ENCODE results near the gene TOMM34.

Gene TOMM34

DNA sequence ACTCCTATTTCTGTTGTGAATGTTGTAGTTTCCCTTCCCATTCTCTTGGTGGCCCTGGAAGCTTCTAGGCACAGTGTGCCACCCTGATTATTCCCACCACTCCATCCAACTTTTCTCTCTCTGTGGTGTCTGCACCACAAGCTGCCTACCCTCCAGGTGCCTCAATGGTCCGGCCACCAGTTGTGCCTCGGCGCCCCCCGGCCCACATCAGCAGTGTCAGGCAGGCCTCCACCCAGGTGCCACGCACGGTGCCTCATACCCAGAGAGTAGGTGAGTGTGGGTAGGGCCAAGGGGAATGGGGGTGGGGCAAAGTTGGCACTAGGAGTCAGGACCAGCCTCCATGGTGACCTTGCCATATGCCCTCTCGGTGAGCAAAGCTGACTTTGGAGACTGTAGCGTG is 27.3 kb downstream of the TOMM34 start:
- Histone ChIP-seq H3K4me3 (no peak overlapping the region), H3K27me3 (ENCODE audit: low read depth) (no peaks in the 10 kb centered on the region), H3K4me1 (no peaks in the 10 kb centered on the region), H3K36me3 (replicated peaks) (peaks cover 47% of the 10 kb centered on the region), H3K9me3 (no peaks in the 10 kb centered on the region)
- no peak for DNase-seq (ENCODE audit: low spot score in 2 of 2)
- in situ Hi-C loops (cut with MboI; ENCODE audit: low sequenced_read_pairs) = no loop called here

DNA sequence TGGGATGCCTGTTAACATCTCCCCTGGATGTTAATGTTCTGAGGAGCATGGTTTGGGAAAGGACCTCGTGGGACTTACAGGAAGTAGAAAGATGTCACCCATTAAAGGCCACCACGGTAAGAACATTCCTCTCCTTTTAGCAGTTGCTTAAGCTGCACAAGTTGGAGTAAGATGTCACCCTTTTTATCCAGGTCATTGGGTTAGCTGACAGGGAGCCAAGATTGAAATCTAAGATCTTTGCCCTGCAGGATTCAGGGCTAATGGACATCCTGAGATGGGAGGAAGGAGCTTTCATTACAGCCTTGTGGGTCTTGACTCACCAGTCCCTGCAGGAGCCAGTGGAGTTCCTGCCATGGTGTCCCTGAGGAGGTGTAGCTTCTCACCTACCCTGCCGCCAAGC is 28.3 kb downstream of the TOMM34 start:
- Histone ChIP-seq H3K36me3 (replicated peaks) (peaks cover 42% of the 10 kb centered on the region), H3K4me1 (no peaks in the 10 kb centered on the region), H3K9me3 (no peaks in the 10 kb centered on the region), H3K4me3 (no peak overlapping the region), H3K27me3 (ENCODE audit: low read depth) (no peaks in the 10 kb centered on the region)
- DNase-seq (ENCODE audit: low spot score in 2 of 2) = no peak
- in situ Hi-C loops (cut with MboI; ENCODE audit: low sequenced_read_pairs) = no loop called here

DNA sequence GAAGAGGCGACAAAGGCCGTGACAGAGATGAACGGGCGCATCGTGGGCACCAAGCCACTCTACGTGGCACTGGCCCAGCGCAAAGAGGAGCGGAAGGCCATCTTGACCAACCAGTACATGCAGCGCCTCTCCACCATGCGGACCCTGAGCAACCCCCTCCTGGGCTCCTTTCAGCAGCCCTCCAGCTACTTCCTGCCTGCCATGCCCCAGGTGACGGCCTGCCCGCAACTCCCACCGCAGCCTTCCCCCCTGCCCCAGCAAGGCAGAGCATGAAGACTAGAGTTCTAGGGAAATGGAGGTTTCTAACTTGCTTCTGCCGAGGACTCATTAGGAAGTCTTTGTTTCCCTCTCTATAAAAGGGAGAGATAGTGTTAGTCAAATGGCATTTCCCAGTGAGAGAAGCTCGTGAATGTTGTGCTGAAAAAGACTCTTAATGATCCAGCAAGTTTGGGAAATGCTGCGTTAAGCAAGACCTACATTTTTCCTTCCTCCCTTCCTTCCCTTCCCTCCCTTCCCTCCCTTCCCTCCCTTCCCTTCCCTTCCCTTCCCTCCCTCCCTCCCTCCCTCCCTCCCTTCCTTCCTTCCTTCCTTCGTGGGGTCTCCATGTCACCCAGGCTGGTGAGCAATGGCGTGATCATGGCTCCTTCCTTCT is 29.6 kb downstream of the TOMM34 start:
- H3K36me3 ChIP-seq (replicated peaks) = peaks cover 35% of the 10 kb centered on the region

DNA sequence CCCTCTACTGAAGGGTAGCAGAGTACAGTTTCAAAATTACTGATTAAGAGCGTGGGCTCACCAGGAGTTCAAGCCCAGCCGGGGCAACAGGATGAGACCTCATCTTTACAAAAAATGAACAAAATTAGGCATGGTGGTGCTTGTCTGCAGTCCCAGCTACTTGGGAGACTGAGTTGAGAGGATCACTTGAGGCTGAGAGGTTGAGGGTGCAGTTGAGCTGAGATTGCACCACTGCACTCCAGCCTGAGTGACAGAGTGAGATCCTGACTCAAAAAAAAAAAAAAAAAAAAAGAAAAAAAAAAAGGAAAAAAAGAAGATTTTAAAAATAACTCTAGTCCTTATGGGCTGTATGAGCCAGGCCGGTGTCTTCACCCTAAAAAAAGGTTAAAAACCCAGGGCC is 31.6 kb downstream of the TOMM34 start:
- no peaks in the 10 kb centered on the region for H3K4me1 ChIP-seq
- DNase-seq (ENCODE audit: low spot score in 2 of 2) = no peak

More for the DNA sequence above, 29.6 kb downstream of the TOMM34 start:
- Histone ChIP-seq H3K4me1 (no peaks in the 10 kb centered on the region), H3K9me3 (no peaks in the 10 kb centered on the region), H3K4me3 (no peak overlapping the region), H3K27me3 (ENCODE audit: low read depth) (no peaks in the 10 kb centered on the region)
- no peak for DNase-seq (ENCODE audit: low spot score in 2 of 2)
- in situ Hi-C loops (cut with MboI; ENCODE audit: low sequenced_read_pairs) = no loop called here

DNA sequence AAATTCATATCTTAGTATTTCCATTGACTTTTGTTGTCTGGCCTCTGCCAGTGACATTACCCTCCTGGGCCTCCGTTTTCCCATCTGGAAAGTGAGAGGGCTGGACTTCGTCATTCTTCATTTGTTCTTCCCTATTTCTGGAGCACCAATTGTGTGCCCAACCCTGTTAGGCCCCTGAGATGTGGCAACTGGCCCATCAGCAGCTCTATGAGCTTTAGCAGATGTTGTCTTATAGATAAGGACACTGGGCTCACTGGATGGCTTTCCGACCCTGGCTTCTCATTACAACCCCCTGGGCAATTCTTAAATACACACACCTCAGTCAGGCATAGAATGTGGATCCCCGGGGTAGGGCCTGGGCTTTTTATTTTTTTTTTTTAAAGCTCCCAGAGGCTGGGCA is 35.7 kb downstream of the TOMM34 start:
- in situ Hi-C loops (cut with MboI; ENCODE audit: low sequenced_read_pairs) = no loop called here
- Histone ChIP-seq H3K4me3 (no peak overlapping the region), H3K27me3 (ENCODE audit: low read depth) (no peaks in the 10 kb centered on the region), H3K9me3 (no peaks in the 10 kb centered on the region), H3K4me1 (no peaks in the 10 kb centered on the region), H3K36me3 (replicated peaks) (peaks cover 26% of the 10 kb centered on the region)
- DNase-seq (ENCODE audit: low spot score in 2 of 2) = no peak

More for the DNA sequence above, 31.6 kb downstream of the TOMM34 start:
- Histone ChIP-seq H3K27me3 (ENCODE audit: low read depth) (no peaks in the 10 kb centered on the region), H3K4me3 (no peak overlapping the region), H3K9me3 (no peaks in the 10 kb centered on the region), H3K36me3 (replicated peaks) (peaks cover 33% of the 10 kb centered on the region)
- in situ Hi-C loops (cut with MboI; ENCODE audit: low sequenced_read_pairs) = no loop called here

DNA sequence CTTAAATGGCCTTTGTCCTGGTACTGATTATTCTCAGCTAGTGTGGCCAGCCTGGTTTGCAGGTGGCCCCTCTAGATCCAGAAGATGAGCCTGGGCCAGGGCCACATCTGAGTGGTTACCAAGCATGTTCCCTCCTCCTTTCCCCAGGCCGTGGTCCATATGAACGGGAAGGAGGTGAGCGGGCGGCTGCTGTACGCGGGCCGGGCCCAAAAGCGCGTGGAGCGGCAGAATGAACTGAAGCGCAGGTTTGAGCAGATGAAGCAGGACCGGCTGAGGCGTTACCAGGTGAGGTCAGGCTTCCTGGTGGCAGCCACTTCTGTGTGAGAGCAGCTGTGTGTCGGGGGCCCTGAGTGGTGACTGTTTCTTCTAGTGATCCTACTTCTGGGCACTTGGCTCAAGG is 38.8 kb downstream of the TOMM34 start:
- no peaks in the 10 kb centered on the region for H3K4me1 ChIP-seq
- H3K9me3 ChIP-seq = no peaks in the 10 kb centered on the region
- in situ Hi-C loops (cut with MboI; ENCODE audit: low sequenced_read_pairs) = no loop called here
- H3K36me3 ChIP-seq (replicated peaks) = peaks cover 41% of the 10 kb centered on the region
- H3K4me3 ChIP-seq = no peak overlapping the region
- DNase-seq (ENCODE audit: low spot score in 2 of 2) = no peak
- no peaks in the 10 kb centered on the region for H3K27me3 ChIP-seq (ENCODE audit: low read depth)

DNA sequence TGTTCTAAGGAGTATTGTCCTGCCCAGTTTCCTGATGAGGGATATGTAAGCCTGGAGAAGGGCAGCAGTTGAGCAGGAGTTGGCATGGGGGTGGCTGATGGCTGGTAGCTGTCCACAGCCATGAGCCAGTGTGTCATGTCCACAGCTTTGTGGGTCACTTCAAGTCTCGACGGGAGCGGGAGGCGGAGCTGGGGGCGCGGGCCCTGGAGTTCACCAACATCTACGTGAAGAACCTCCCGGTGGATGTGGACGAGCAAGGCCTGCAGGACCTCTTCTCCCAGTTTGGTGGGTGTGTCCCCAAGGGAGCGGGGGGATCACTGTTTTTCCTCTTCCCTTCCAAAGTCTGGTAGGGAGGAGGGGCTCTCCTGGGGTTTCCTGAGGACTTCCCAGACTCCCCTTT is 41.4 kb downstream of the TOMM34 start:
- in situ Hi-C loops (cut with MboI; ENCODE audit: low sequenced_read_pairs) = no loop called here
- Histone ChIP-seq H3K9me3 (no peaks in the 10 kb centered on the region), H3K27me3 (ENCODE audit: low read depth) (no peaks in the 10 kb centered on the region), H3K4me3 (no peak overlapping the region), H3K36me3 (replicated peaks) (peaks cover 45% of the 10 kb centered on the region), H3K4me1 (no peaks in the 10 kb centered on the region)
- DNase-seq (ENCODE audit: low spot score in 2 of 2) = no peak

DNA sequence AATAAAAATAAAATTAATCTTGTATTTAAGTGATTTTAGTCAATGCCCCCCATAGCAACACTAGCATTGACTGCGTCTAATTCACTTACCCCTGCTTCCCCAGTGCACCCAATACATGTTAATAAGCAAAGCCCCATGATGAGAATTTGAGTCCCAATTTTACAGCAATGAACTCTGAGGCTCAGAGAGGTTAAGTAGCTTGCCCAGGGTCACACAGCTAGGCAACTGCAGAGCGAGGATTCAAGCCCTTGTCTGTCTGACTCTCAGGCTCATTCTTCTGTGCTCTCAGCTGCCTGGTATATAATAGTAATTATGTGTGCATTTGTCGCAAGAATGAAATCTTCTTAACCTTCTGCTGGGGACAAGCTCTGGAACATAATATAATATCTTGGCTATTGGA is 41.9 kb downstream of the TOMM34 start:
- Histone ChIP-seq H3K4me3 (no peak overlapping the region), H3K36me3 (replicated peaks) (peaks cover 49% of the 10 kb centered on the region), H3K27me3 (ENCODE audit: low read depth) (no peaks in the 10 kb centered on the region), H3K4me1 (no peaks in the 10 kb centered on the region), H3K9me3 (no peaks in the 10 kb centered on the region)
- DNase-seq (ENCODE audit: low spot score in 2 of 2) = no peak
- in situ Hi-C loops (cut with MboI; ENCODE audit: low sequenced_read_pairs) = no loop called here

DNA sequence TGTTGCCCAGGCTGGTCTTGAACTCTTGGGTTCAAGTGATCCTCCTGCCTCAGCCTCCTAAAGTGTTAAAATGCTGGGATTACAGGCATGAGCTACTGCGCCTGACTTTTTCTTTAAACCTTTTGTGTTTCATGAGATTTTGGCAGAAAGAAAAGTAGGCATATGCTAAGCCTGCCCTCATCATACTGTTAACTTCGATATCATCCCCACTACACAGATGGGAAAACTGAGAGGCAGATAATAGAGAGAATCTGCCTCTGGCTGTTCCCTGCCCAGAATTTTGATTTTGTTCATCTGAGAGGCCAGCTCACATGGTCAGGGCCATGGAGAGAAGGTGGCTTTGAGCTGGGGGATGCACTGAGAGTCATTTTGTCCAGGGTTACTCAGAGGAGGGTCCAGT is 42.8 kb downstream of the TOMM34 start:
- H3K4me3 ChIP-seq = no peak overlapping the region
- no peaks in the 10 kb centered on the region for H3K27me3 ChIP-seq (ENCODE audit: low read depth)
- no peaks in the 10 kb centered on the region for H3K9me3 ChIP-seq
- DNase-seq (ENCODE audit: low spot score in 2 of 2) = no peak
- in situ Hi-C loops (cut with MboI; ENCODE audit: low sequenced_read_pairs) = no loop called here
- H3K36me3 ChIP-seq (replicated peaks) = peaks cover 51% of the 10 kb centered on the region
- H3K4me1 ChIP-seq = no peaks in the 10 kb centered on the region

DNA sequence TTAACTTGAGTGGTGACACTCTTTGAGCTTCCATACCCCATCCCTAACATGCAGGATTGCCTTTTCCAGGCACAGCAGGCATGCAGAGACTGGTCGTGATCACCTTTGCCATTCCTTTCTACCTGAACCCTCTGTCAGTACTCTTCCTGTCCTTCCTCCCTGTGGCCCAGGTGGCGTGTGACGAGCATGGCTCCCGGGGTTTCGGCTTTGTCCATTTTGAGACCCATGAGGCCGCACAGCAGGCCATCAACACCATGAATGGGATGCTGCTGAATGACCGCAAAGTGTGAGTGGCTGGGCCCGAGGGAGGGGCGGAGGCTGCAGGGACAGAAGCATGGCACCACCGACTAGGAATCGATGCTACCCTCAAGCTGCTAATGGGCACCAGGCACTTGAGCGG is 43.6 kb downstream of the TOMM34 start:
- H3K36me3 ChIP-seq (replicated peaks) = peaks cover 45% of the 10 kb centered on the region
- in situ Hi-C loops (cut with MboI; ENCODE audit: low sequenced_read_pairs) = no loop called here
- H3K4me1 ChIP-seq = no peaks in the 10 kb centered on the region
- DNase-seq (ENCODE audit: low spot score in 2 of 2) = no peak
- no peaks in the 10 kb centered on the region for H3K9me3 ChIP-seq
- H3K4me3 ChIP-seq = no peak overlapping the region
- H3K27me3 ChIP-seq (ENCODE audit: low read depth) = no peaks in the 10 kb centered on the region

DNA sequence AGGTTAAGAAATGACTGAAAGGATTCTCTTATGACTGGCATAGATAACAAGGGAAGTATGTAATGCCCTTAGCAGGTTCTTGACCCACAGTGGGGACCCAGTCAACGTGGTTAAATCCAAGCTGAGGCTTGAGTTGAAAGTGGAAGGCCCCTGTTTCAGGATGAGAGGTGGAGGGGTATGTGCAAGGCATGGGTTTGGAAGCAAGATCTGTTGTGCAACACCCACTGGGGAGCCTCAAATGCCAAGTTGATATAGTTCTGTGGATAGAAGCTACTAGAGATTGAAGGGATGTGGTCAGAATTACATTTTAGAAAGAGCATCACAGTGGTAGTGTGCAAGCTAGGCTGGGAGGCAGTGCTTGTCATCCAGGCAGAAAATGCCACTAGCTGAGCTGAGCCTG is 45.3 kb downstream of the TOMM34 start:
- Histone ChIP-seq H3K4me1 (0 out of 2 replicates have a peak, but pooled peaks cover 2% of the 10 kb centered on the region), H3K36me3 (replicated peaks) (peaks cover 43% of the 10 kb centered on the region), H3K9me3 (no peaks in the 10 kb centered on the region), H3K4me3 (no peak overlapping the region), H3K27me3 (ENCODE audit: low read depth) (no peaks in the 10 kb centered on the region)
- in situ Hi-C loops (cut with MboI; ENCODE audit: low sequenced_read_pairs) = no loop called here
- no peak for DNase-seq (ENCODE audit: low spot score in 2 of 2)

DNA sequence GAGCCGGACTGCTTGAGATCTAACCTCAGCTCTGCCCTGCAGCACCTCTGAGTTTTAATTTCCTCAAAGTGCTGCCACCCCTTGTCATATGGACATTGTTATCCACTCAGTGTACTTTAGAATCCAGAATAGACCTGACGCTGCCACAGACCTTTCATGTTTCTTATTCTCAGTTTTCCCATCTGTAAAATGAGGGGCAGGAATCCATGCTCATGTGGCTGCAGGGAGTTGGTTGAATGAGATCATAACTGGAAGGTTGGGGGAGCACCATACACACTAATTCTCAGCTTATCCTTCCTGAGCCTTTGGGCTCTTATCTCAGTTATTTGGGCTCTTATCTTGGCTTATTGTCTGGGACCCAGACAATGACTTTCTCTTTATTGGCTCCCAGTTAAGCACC is 48.0 kb downstream of the TOMM34 start:
- in situ Hi-C loops (cut with MboI; ENCODE audit: low sequenced_read_pairs) = no loop called here
- Histone ChIP-seq H3K9me3 (no peaks in the 10 kb centered on the region), H3K36me3 (replicated peaks) (peaks cover 40% of the 10 kb centered on the region), H3K27me3 (ENCODE audit: low read depth) (no peaks in the 10 kb centered on the region), H3K4me3 (no peak overlapping the region), H3K4me1 (0 out of 2 replicates have a peak, but pooled peaks cover 2% of the 10 kb centered on the region)
- no peak for DNase-seq (ENCODE audit: low spot score in 2 of 2)

DNA sequence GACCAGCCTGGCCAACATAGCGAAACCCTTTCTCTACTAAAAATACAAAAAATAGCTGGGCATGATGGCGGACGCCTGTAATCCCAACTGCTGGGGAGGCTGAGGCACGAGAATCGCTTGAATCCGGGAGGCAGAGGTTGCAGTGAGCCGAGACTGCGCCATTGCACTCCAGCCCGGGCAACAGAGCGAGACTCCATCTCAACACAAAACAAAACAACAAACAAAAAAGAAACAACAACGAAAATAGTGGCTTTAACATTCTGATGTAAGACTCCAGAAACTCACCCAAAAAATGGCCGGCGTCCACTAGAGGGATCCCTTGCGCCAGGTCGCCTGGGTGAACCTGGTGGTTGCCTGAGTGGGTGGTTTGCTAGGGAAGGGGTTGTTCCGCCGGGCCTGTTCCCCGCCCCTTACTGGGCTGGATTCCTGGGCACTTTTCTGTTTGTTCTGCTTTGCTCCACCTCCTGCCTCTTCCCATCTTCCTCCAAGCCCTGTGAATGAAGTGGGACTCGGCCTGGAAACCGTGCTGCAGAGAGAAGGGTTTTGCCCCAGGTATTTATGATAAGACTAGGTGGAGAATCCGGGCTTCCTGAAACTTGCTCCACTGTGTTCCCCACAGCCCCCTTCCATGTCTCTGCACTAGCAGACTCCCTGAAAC is 48.8 kb downstream of the TOMM34 start:
- H3K36me3 ChIP-seq (replicated peaks) = peaks cover 39% of the 10 kb centered on the region
- 0 out of 2 replicates have a peak, but pooled peaks cover 2% of the 10 kb centered on the region for H3K4me1 ChIP-seq
- in situ Hi-C loops (cut with MboI; ENCODE audit: low sequenced_read_pairs) = no loop called here
- peak; percentile 71 to 90 for DNase-seq (ENCODE audit: low spot score in 2 of 2)
- peak overlapping the region; percentile 81 for H3K4me3 ChIP-seq
- H3K9me3 ChIP-seq = no peaks in the 10 kb centered on the region
- H3K27me3 ChIP-seq (ENCODE audit: low read depth) = no peaks in the 10 kb centered on the region

DNA sequence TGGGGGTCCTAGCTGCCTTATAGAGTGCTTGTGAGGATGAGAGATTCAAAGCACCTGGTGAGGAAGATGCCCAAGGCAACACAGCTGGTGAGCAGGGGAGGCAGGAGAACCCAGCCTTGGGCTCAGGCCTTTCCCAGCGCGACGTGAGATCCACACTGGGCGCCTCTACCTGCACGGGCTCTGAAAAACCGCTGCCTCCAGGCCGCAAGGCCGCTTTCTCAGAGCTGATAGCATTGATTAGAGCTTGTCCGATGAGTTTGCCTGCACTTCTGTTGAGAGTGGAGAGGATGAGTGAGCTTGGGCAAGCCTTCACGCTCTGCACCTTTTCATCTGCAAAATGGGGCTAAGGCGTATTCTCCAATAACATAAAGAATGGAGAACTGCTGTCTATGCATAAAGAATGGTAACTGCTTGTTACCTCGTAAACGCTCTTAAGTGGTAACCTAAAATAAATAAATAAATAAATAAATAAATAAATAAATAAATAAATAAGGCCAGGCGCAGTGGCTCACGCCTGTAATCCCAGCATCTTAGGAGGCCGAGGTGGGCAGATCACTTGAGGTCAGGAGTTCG is 49.4 kb downstream of the TOMM34 start:
- in situ Hi-C loops (cut with MboI; ENCODE audit: low sequenced_read_pairs) = no loop called here
- DNase-seq (ENCODE audit: low spot score in 2 of 2) = peak in 1 of 2 experiments; percentile 27
- Histone ChIP-seq H3K27me3 (ENCODE audit: low read depth) (no peaks in the 10 kb centered on the region), H3K9me3 (no peaks in the 10 kb centered on the region), H3K36me3 (replicated peaks) (peaks cover 40% of the 10 kb centered on the region), H3K4me1 (0 out of 2 replicates have a peak, but pooled peaks cover 2% of the 10 kb centered on the region), H3K4me3 (peak overlapping the region; percentile 81)

Data from HAP-1 (cell line).